GM19455 (cell line): ENCODE measurements around the gene SKAP2.
A peak's percentile ranks its signal among the peaks of the same experiment; 100 is the strongest.

Experiments
- ATAC-seq: cut with Tn5 transposase; IDR thresholded peaks from one replicate; pipeline ENCODE4 v1.9.1; 2021; ENCODE audit not compliant: unreplicated experiment

Gene SKAP2

GRCh38 chr7:26698194-26698593 is 166.2 kb downstream of the SKAP2 start:
- ATAC-seq: no peak

GRCh38 chr7:26696978-26697377 is 167.4 kb downstream of the SKAP2 start:
- ATAC-seq: no peak

- ATAC-seq: no peak
Observed at GRCh38 chr7:26696161-26696560, 168.2 kb downstream of the SKAP2 start.

GRCh38 chr7:26694713-26695112 is 169.7 kb downstream of the SKAP2 start:
- no peak for ATAC-seq

- no peak for ATAC-seq
Observed at GRCh38 chr7:26694141-26694540, 170.2 kb downstream of the SKAP2 start.

GRCh38 chr7:26691886-26692285 is 172.5 kb downstream of the SKAP2 start:
- no peak for ATAC-seq

GRCh38 chr7:26691406-26691805 is 173.0 kb downstream of the SKAP2 start:
- ATAC-seq: no peak

- ATAC-seq: no peak
Observed at GRCh38 chr7:26690135-26690805, 174.1 kb downstream of the SKAP2 start.

GRCh38 chr7:26688936-26689506 is 175.4 kb downstream of the SKAP2 start:
- ATAC-seq: peak; percentile 86

GRCh38 chr7:26688388-26688787 is 176.0 kb downstream of the SKAP2 start:
- ATAC-seq: no peak

GRCh38 chr7:26687032-26687431 is 177.4 kb downstream of the SKAP2 start:
- ATAC-seq: no peak

- ATAC-seq: no peak
Observed at GRCh38 chr7:26686448-26686981, 177.9 kb downstream of the SKAP2 start.

- ATAC-seq: no peak
Observed at GRCh38 chr7:26685606-26686005, 178.8 kb downstream of the SKAP2 start.

GRCh38 chr7:26684447-26684846 is 179.9 kb downstream of the SKAP2 start:
- no peak for ATAC-seq

- ATAC-seq: no peak
Observed at GRCh38 chr7:26683277-26683676, 181.1 kb downstream of the SKAP2 start.

GRCh38 chr7:26681819-26682418 is 182.5 kb downstream of the SKAP2 start:
- no peak for ATAC-seq

GRCh38 chr7:26680587-26680986 is 183.8 kb downstream of the SKAP2 start:
- ATAC-seq: no peak

GRCh38 chr7:26675143-26675887 is 189.1 kb downstream of the SKAP2 start:
- ATAC-seq: no peak

- ATAC-seq: no peak
Observed at GRCh38 chr7:26673858-26674257, 190.5 kb downstream of the SKAP2 start.

- ATAC-seq: no peak
Observed at GRCh38 chr7:26673271-26673670, 191.1 kb downstream of the SKAP2 start.

- ATAC-seq: no peak
Observed at GRCh38 chr7:26670841-26671240, 193.5 kb downstream of the SKAP2 start.

GRCh38 chr7:26670290-26670689 is 194.1 kb downstream of the SKAP2 start:
- ATAC-seq: no peak
